CD4-positive, alpha-beta T cell (primary cell): ENCODE measurements around the gene SLC47A2. TPM values are rescaled to one million over a fixed set of nuclear protein-coding genes. Genes with fewer than 3 reads are reported as not detected.

ENCODE experiments used
- ATAC-seq: fragments of 200-7000 bp; cut with Tn5 transposase; one replicate; pipeline ENCODE4 v1.10.0; 2022; ENCODE audit warnings: mild to moderate bottlenecking; ENCODE audit not compliant: poor library complexity
- CTCF ChIA-PET: fragments of 350-600 bp; sonication (Branson Sonifier 250); formaldehyde crosslinking; loops from one replicate; lab custom pipeline; 2021; ENCODE audit warnings: antibody characterized with exemption, inconsistent platforms; lab: Charles Lee
- POLR2A ChIA-PET: fragments of 350-600 bp; sonication (Branson Sonifier 250); formaldehyde crosslinking; loops from one replicate; lab custom pipeline; 2021; ENCODE audit warnings: antibody characterized with exemption, inconsistent platforms; lab: Charles Lee
- DNase-seq, 14 experiments: peaks; one replicate each; pipeline ENCODE4 v3.0.0-alpha.2; 2013 to 2020; ENCODE audit warnings: mixed read lengths in 2 of 14
- H3K27ac ChIP-seq, 2 donors: one replicate each; pipeline versions ENCODE4 v1.5.1 to v1.7.0; 2013; ENCODE audit warnings: low read length in 2 of 2, low read depth in 1 of 2, mild to moderate bottlenecking in 1 of 2
- H3K27me3 ChIP-seq, 2 experiments: 1 replicate in 1 of 2; 2 replicates in 1 of 2; pipeline versions ENCODE4 v1.6.1 to v1.7.0; 2013; ENCODE audit warnings: low read length in 2 of 2, control low read depth in 1 of 2, mild to moderate bottlenecking in 1 of 2, moderate library complexity in 1 of 2; ENCODE audit not compliant: insufficient read depth in 2 of 2, control insufficient read depth in 1 of 2
- H3K36me3 ChIP-seq: one replicate; pipeline ENCODE4 v1.6.1; 2013; ENCODE audit warnings: low read length, control low read depth; ENCODE audit not compliant: insufficient read depth
- H3K4me1 ChIP-seq: one replicate; pipeline ENCODE4 v1.6.1; 2013; ENCODE audit warnings: low read length, control low read depth; ENCODE audit not compliant: insufficient read depth
- H3K4me3 ChIP-seq: one replicate; pipeline ENCODE4 v1.5.1; 2013; ENCODE audit warnings: mild to moderate bottlenecking, low read length, moderate library complexity
- H3K9me3 ChIP-seq, 2 experiments: 1 replicate in 1 of 2; 2 replicates in 1 of 2; pipeline versions ENCODE4 v1.6.1 to v1.7.0; 2013; ENCODE audit warnings: low read length in 2 of 2, mild to moderate bottlenecking in 2 of 2, control low read depth in 1 of 2, moderate library complexity in 1 of 2; ENCODE audit not compliant: control insufficient read depth in 1 of 2, insufficient read depth in 1 of 2
- H3K27ac Mint-ChIP-seq: one replicate; pipeline ENCODE4 v1.8.0; 2020; ENCODE audit warnings: mixed read lengths
- H3K27me3 Mint-ChIP-seq: one replicate; pipeline ENCODE4 v1.8.0; 2021; ENCODE audit warnings: mixed read lengths
- H3K36me3 Mint-ChIP-seq: one replicate; pipeline ENCODE4 v1.8.0; 2021; ENCODE audit warnings: low read depth, mixed read lengths
- H3K4me1 Mint-ChIP-seq: one replicate; pipeline ENCODE4 v1.8.0; 2021; ENCODE audit warnings: low read depth, mixed read lengths
- H3K4me3 Mint-ChIP-seq: one replicate; pipeline ENCODE4 v1.8.0; 2020; ENCODE audit warnings: mild to moderate bottlenecking, mixed read lengths
- H3K9me3 Mint-ChIP-seq: one replicate; pipeline ENCODE4 v1.8.0; 2020; ENCODE audit warnings: mixed read lengths
- intact Hi-C, 2 experiments: fragments of 100-400 bp; cut with DNase I in 1 of 2; cut with micrococcal nuclease in 1 of 2; formaldehyde crosslinking; loops; one replicate each; pipeline versions ENCODE4 v1.15.1 to v1.9.0; 2023 to 2025; cut with DNase I, micrococcal nuclease
- total RNA-seq, 174 experiments: library from RNA in 2 of 174; stranded (reverse) in 2 of 174; gene quantifications; one replicate each; pipeline ENCODE4 v1.2.3 and lab custom pipeline; 2021 to 2026
- TF ChIP-seq, protein P1 (sequence below): fragments of 200-600 bp; IDR thresholded peaks from one replicate; pipeline ENCODE4 v1.8.0; 2022; ENCODE audit warnings: antibody characterized with exemption, mild to moderate bottlenecking

Gene SLC47A2
- total RNA-seq, 2 experiments from 2014 or later: not detected

GRCh38 chr17:19656851-19657581, 59.4 kb downstream of the SLC47A2 start:
- no peak for ATAC-seq
- intact Hi-C loops: loop anchor here in 1 of 2 experiments (5.0 kb wide), 1 partner anchor 35 kb away; no protein-coding TSS in a partner anchor
- Histone ChIP-seq H3K36me3 (peaks cover 33% of the 10 kb centered on the region), H3K27me3 (no peaks in the 10 kb centered on the region), H3K4me3 (no peak overlapping the region), H3K4me1 (no peaks in the 10 kb centered on the region), H3K27ac (no peak overlapping the region), H3K9me3 (no peaks in the 10 kb centered on the region)
- TF ChIP-seq, protein P1, sequence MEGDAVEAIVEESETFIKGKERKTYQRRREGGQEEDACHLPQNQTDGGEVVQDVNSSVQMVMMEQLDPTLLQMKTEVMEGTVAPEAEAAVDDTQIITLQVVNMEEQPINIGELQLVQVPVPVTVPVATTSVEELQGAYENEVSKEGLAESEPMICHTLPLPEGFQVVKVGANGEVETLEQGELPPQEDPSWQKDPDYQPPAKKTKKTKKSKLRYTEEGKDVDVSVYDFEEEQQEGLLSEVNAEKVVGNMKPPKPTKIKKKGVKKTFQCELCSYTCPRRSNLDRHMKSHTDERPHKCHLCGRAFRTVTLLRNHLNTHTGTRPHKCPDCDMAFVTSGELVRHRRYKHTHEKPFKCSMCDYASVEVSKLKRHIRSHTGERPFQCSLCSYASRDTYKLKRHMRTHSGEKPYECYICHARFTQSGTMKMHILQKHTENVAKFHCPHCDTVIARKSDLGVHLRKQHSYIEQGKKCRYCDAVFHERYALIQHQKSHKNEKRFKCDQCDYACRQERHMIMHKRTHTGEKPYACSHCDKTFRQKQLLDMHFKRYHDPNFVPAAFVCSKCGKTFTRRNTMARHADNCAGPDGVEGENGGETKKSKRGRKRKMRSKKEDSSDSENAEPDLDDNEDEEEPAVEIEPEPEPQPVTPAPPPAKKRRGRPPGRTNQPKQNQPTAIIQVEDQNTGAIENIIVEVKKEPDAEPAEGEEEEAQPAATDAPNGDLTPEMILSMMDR: no peak
- POLR2A ChIA-PET: interaction anchor here (1.4 kb wide), 1 partner anchor 9 kb away, joined by 7 read pairs; the partner anchor contains the start of gene ALDH3A2
- H3K9me3 Mint-ChIP-seq: no peaks in the 10 kb centered on the region
- H3K27me3 Mint-ChIP-seq: no peaks in the 10 kb centered on the region
- no peak overlapping the region for H3K27ac Mint-ChIP-seq
- peaks cover 72% of the 10 kb centered on the region for H3K36me3 Mint-ChIP-seq
- CTCF ChIA-PET: interaction anchor here (1.5 kb wide), 1 partner anchor 10 kb away, joined by 4 read pairs; no protein-coding TSS in a partner anchor
- H3K4me3 Mint-ChIP-seq: no peak overlapping the region
- H3K4me1 Mint-ChIP-seq: peaks cover 2% of the 10 kb centered on the region
- no peak for DNase-seq

DNA sequence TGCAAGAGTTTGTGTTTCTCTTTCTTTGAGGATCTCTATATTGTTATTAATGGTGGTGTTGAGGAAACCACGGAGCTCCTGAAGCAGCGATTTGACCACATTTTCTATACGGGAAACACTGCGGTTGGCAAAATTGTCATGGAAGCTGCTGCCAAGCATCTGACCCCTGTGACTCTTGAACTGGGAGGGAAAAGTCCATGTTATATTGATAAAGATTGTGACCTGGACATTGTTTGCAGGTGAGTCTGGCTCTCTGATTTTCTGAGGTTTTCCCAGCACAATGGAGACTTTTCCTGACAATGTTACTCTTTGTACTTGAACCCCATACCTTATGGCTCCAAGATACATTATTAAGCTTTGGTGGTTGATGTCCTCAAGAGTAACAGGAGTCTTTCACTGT, 60.0 kb downstream of the SLC47A2 start:
- H3K4me3 ChIP-seq: no peak overlapping the region
- Mint-ChIP-seq H3K4me3 (no peak overlapping the region), H3K27ac (no peak overlapping the region), H3K9me3 (no peaks in the 10 kb centered on the region), H3K4me1 (peaks cover 9% of the 10 kb centered on the region), H3K27me3 (no peaks in the 10 kb centered on the region), H3K36me3 (peaks cover 74% of the 10 kb centered on the region)
- no peak overlapping the region for H3K27ac ChIP-seq
- H3K4me1 ChIP-seq: no peaks in the 10 kb centered on the region
- ChIA-PET CTCF (interaction anchor here (1.5 kb wide), 1 partner anchor 9 kb away, joined by 4 read pairs; no protein-coding TSS in a partner anchor), POLR2A (interaction anchor here (1.4 kb wide), 1 partner anchor 8 kb away, joined by 7 read pairs; the partner anchor contains the start of gene ALDH3A2)
- no peak for DNase-seq
- H3K9me3 ChIP-seq: no peaks in the 10 kb centered on the region
- intact Hi-C loops: loop anchor here in 1 of 2 experiments (5.0 kb wide), 1 partner anchor 34 kb away; no protein-coding TSS in a partner anchor
- TF ChIP-seq, protein P1: no peak
- ATAC-seq: no peak
- H3K36me3 ChIP-seq: peaks cover 32% of the 10 kb centered on the region
- H3K27me3 ChIP-seq: no peaks in the 10 kb centered on the region

GRCh38 chr17:19654896-19655295, 61.5 kb downstream of the SLC47A2 start:
- Mint-ChIP-seq H3K4me1 (peaks cover 17% of the 10 kb centered on the region), H3K9me3 (no peaks in the 10 kb centered on the region), H3K27ac (no peak overlapping the region), H3K4me3 (no peak overlapping the region), H3K27me3 (no peaks in the 10 kb centered on the region), H3K36me3 (peaks cover 64% of the 10 kb centered on the region)
- no peaks in the 10 kb centered on the region for H3K9me3 ChIP-seq
- no peaks in the 10 kb centered on the region for H3K27me3 ChIP-seq
- intact Hi-C loops: loop anchor here in 1 of 2 experiments (5.0 kb wide), 2 partner anchors 33 to 92 kb away; partner anchors contain the start of gene ALDH3A1
- peaks cover 5% of the 10 kb centered on the region for H3K4me1 ChIP-seq
- ChIA-PET CTCF (no interaction called here), POLR2A (interaction anchor here (1.5 kb wide), 1 partner anchor 13 kb away, joined by 4 read pairs; no protein-coding TSS in a partner anchor)
- no peak overlapping the region for H3K4me3 ChIP-seq
- TF ChIP-seq, protein P1: no peak
- peaks cover 27% of the 10 kb centered on the region for H3K36me3 ChIP-seq
- no peak overlapping the region for H3K27ac ChIP-seq
- no peak for ATAC-seq
- no peak for DNase-seq
